Keratinocyte (primary cell): ENCODE results near the gene PPP1R3E. TPM values are rescaled to one million over a fixed set of nuclear protein-coding genes. Genes with fewer than 3 reads are reported as not detected.
"Not testable (repeated sequence)": the region's sequence is repeated elsewhere in the genome, so short reads cannot be mapped to it uniquely, and the experiment has no call there.

Experiments
- DNase-seq: peaks from one replicate; pipeline ENCODE4 v3.0.0-alpha.2; 2011; ENCODE audit warnings: low read depth, missing footprints, low spot score
- FAIRE-seq: peaks from 2 replicates; lab custom pipeline; 2011; peaks lifted over from hg19 to GRCh38; lab: Jason Lieb, UNC
- H2AFZ ChIP-seq: 2 replicates; pipeline ENCODE4 v1.6.0; 2012; ENCODE audit warnings: low read length, control low read depth, inconsistent platforms; ENCODE audit not compliant: control insufficient read depth
- H3K27ac ChIP-seq: 2 replicates; pipeline ENCODE4 v1.5.1; 2011; ENCODE audit warnings: low read length; ENCODE audit not compliant: control insufficient read depth, insufficient read depth
- H3K27me3 ChIP-seq: 3 replicates; pipeline ENCODE4 v1.6.0; 2011; ENCODE audit warnings: low read length; ENCODE audit not compliant: control insufficient read depth, insufficient read depth; ENCODE audit errors: extremely low read depth
- H3K36me3 ChIP-seq, 2 experiments: 2 replicates in 1 of 2; 3 replicates in 1 of 2; pipeline ENCODE4 v1.5.1; 2011; ENCODE audit warnings: low read length in 2 of 2, mild to moderate bottlenecking in 1 of 2; ENCODE audit not compliant: control insufficient read depth in 2 of 2, insufficient read depth in 2 of 2; ENCODE audit errors: extremely low read depth in 1 of 2
- H3K4me1 ChIP-seq: 3 replicates; pipeline ENCODE4 v1.5.1; 2011; ENCODE audit warnings: low read length; ENCODE audit not compliant: control insufficient read depth, insufficient read depth; ENCODE audit errors: extremely low read depth
- H3K4me2 ChIP-seq: 3 replicates; pipeline ENCODE4 v1.6.0; 2011; ENCODE audit warnings: low read depth, low read length; ENCODE audit not compliant: control insufficient read depth, insufficient read depth; ENCODE audit errors: extremely low read depth
- H3K4me3 ChIP-seq, 3 experiments: fragments of 200-600 bp in 1 of 3; sonication (generic) in 1 of 3; 2 replicates in 2 of 3; 3 replicates in 1 of 3; pipeline ENCODE4 v1.5.1; 2011 to 2016; ENCODE audit warnings: low read length in 3 of 3, mild to moderate bottlenecking in 3 of 3, control low read depth in 2 of 3, inconsistent platforms in 1 of 3, low read depth in 1 of 3, mixed read lengths in 1 of 3, mixed run types in 1 of 3, moderate library complexity in 1 of 3; ENCODE audit not compliant: control insufficient read depth in 2 of 3, insufficient read depth in 2 of 3; ENCODE audit errors: extremely low read depth in 1 of 3
- H3K79me2 ChIP-seq: 2 replicates; pipeline ENCODE4 v1.6.0; 2012; ENCODE audit warnings: low read length; ENCODE audit not compliant: control insufficient read depth, insufficient read depth
- H3K9ac ChIP-seq: 3 replicates; pipeline ENCODE4 v1.6.0; 2011; ENCODE audit warnings: low read length; ENCODE audit not compliant: control insufficient read depth, insufficient read depth; ENCODE audit errors: extremely low read depth
- H3K9me1 ChIP-seq: 3 replicates; pipeline ENCODE4 v1.6.0; 2011; ENCODE audit warnings: low read length; ENCODE audit not compliant: control insufficient read depth, insufficient read depth; ENCODE audit errors: extremely low read depth
- H3K9me3 ChIP-seq: 2 replicates; pipeline ENCODE4 v1.5.1; 2012; ENCODE audit warnings: low read depth, low read length; ENCODE audit not compliant: control insufficient read depth
- H4K20me1 ChIP-seq: 3 replicates; pipeline ENCODE4 v1.6.0; 2011; ENCODE audit warnings: low read length; ENCODE audit not compliant: control insufficient read depth, insufficient read depth; ENCODE audit errors: extremely low read depth
- EZH2 ChIP-seq: IDR thresholded peaks from one replicate; pipeline ENCODE4 v1.6.1; 2012; ENCODE audit warnings: inconsistent platforms, mild to moderate bottlenecking, low read length, moderate library complexity
- dilution Hi-C: fragments of 300-500 bp; cut with MboI; formaldehyde crosslinking; loops from one replicate; pipeline ENCODE4 v1.7.0; 2020; ENCODE audit warnings: low sequenced_read_pairs; ENCODE audit not compliant: extremely low pct_ligation_motif_present
- polyA plus RNA-seq, 5 experiments: library from polyadenylated mRNA; depleted of rRNA in 3 of 5; stranded (reverse) in 3 of 5; stranded (forward) in 1 of 5; unstranded in 1 of 5; fragments of >200 nt; gene quantifications; 1 replicate in 1 of 5; 2 replicates in 3 of 5; 3 replicates in 1 of 5; pipeline versions ENCODE4 v1.2.1 to v1.2.3, GENCODE V29; 2011 to 2012; ENCODE audit warnings: missing spikeins in 2 of 5, low read depth in 1 of 5, low replicate concordance in 1 of 5
- TF ChIP-seq, protein P1 (sequence below), 3 experiments: IDR thresholded peaks in 1 of 3; conservative IDR thresholded peaks in 1 of 3; optimal IDR thresholded peaks in 1 of 3; 2 replicates in 2 of 3; 3 replicates in 1 of 3; pipeline versions ENCODE3 to v1.5.1; 2011; ENCODE audit warnings: low read length in 3 of 3, mild to moderate bottlenecking in 3 of 3, moderate library complexity in 2 of 3, control low read depth in 1 of 3, inconsistent platforms in 1 of 3; ENCODE audit not compliant: insufficient read depth in 2 of 3; ENCODE audit errors: extremely low read depth in 1 of 3

Gene PPP1R3E
- polyA plus RNA-seq, 1 donor (not counting 4 experiments of a cell fraction or from before 2014, with no cell fraction given) = 2.5 TPM

DNA sequence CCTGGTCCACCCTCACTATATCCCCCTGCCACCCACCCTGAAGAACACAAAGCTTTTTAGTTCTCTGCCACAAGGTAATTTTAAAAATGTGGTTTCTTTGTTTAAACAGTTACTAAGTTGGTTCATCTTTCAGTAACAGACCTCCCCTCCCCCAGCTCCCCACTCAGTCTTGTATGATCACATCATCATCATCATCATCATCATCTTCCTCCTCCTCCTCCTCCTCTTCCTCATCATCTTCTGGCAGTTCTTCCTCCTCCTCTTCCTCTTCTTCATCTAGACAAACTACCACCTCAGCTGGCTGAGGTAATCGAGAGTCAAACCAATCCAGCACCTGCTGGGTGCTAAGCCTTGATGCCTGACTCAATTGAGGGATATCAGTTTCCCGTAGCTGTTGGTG is 27.2 kb downstream of the PPP1R3E start:
- Histone ChIP-seq H3K4me1 (no peaks in the 10 kb centered on the region), H2AFZ (no peak overlapping the region), H3K4me3 (no peak overlapping the region), H3K79me2 (peaks cover 8% of the 10 kb centered on the region), H4K20me1 (no peaks in the 10 kb centered on the region), H3K27me3 (no peaks in the 10 kb centered on the region), H3K9me3 (no peaks in the 10 kb centered on the region), H3K36me3 (peaks cover 8 to 11% of the 10 kb centered on the region in 2 experiments), H3K9ac (no peak overlapping the region), H3K9me1 (no peaks in the 10 kb centered on the region), H3K4me2 (no peak overlapping the region), H3K27ac (no peak overlapping the region)
- no peak for DNase-seq
- no peak for FAIRE-seq
- TF ChIP-seq, protein P1, sequence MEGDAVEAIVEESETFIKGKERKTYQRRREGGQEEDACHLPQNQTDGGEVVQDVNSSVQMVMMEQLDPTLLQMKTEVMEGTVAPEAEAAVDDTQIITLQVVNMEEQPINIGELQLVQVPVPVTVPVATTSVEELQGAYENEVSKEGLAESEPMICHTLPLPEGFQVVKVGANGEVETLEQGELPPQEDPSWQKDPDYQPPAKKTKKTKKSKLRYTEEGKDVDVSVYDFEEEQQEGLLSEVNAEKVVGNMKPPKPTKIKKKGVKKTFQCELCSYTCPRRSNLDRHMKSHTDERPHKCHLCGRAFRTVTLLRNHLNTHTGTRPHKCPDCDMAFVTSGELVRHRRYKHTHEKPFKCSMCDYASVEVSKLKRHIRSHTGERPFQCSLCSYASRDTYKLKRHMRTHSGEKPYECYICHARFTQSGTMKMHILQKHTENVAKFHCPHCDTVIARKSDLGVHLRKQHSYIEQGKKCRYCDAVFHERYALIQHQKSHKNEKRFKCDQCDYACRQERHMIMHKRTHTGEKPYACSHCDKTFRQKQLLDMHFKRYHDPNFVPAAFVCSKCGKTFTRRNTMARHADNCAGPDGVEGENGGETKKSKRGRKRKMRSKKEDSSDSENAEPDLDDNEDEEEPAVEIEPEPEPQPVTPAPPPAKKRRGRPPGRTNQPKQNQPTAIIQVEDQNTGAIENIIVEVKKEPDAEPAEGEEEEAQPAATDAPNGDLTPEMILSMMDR (optimal IDR thresholded peaks at IDR 0.05 in 1 of 3, IDR thresholded peaks at IDR 0.05 in 1 of 3, conservative IDR thresholded peaks at IDR 0.05 in 1 of 3; ENCODE audit: extremely low read depth in 1 of 3, insufficient read depth in 2 of 3, low read length in 3 of 3) = no peak
- TF ChIP-seq EZH2 = no peak
- dilution Hi-C loops = no loop called here

DNA sequence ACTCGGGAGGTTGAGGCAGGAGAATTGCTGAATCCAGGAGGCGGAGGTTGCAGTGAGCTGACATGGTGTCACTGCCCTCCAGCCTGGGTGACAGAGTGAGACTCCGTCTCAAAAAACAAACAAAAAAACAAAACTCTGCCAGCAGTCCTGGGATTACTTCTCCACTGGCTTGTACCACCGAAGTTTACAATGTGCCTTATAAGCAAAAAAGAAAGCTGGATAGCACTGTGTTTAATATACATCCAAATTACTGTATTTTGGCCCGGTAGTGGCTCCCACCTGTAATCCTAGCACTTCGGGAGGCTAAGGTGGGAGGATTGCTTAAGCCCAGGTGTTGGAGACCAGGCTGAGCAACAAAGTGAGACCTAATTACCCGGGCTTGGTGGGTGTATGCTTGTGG is 33.5 kb downstream of the PPP1R3E start:
- Histone ChIP-seq H3K4me1 (no peaks in the 10 kb centered on the region), H3K79me2 (no peaks in the 10 kb centered on the region), H3K4me2 (no peak overlapping the region), H3K27me3 (no peaks in the 10 kb centered on the region), H3K4me3 (no peak overlapping the region), H3K9me1 (no peaks in the 10 kb centered on the region), H3K27ac (no peak overlapping the region), H2AFZ (no peak overlapping the region), H4K20me1 (no peaks in the 10 kb centered on the region), H3K9ac (no peak overlapping the region), H3K9me3 (no peaks in the 10 kb centered on the region), H3K36me3 (no peaks in the 10 kb centered on the region)
- no peak for DNase-seq
- no peak for TF ChIP-seq EZH2
- TF ChIP-seq, protein P1 (optimal IDR thresholded peaks at IDR 0.05 in 1 of 3, IDR thresholded peaks at IDR 0.05 in 1 of 3, conservative IDR thresholded peaks at IDR 0.05 in 1 of 3; ENCODE audit: extremely low read depth in 1 of 3, insufficient read depth in 2 of 3, low read length in 3 of 3) = no peak
- dilution Hi-C loops = no loop called here
- no peak for FAIRE-seq

DNA sequence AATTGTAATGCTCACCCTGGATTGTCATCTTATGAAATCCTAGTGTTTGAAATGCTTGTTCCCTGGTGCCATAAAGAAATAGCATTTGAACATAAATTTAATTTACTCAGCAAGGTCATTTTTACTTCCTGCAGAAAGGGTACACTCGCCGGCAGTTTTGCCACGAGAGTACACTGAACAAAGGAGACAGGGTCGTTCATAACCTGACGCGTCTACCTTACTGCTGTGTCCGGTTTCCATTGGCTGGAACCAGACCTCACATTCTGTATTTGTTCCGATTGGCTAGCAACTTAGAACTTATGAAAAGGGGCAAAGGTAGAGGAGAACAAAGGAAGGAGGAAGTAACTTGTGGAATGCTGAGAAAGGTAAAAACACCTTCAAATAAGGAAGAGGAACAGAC is 41.8 kb downstream of the PPP1R3E start:
- H3K4me1 ChIP-seq, DNase-seq, H4K20me1 ChIP-seq, H2AFZ ChIP-seq, H3K27ac ChIP-seq, FAIRE-seq, H3K4me2 ChIP-seq, H3K79me2 ChIP-seq, H3K4me3 ChIP-seq, H3K9me3 ChIP-seq, H3K9me1 ChIP-seq, H3K27me3 ChIP-seq, dilution Hi-C loops, H3K9ac ChIP-seq, H3K36me3 ChIP-seq: not testable (repeated sequence)
